GM18870 (cell line): Measurements from ENCODE around the gene G3BP2.
"Not testable (repeated sequence)": the region's sequence is repeated elsewhere in the genome, so short reads cannot be mapped to it uniquely, and the experiment has no call there.

Source experiments
- ATAC-seq: cut with Tn5 transposase; IDR thresholded peaks from one replicate; pipeline ENCODE4 v1.9.1; 2021; ENCODE audit warnings: moderate library complexity; ENCODE audit not compliant: unreplicated experiment

Gene G3BP2

GRCh38 chr4:75685546-75686189 lies 12.5 kb upstream of the G3BP2 start:
- no peak for ATAC-seq

DNA sequence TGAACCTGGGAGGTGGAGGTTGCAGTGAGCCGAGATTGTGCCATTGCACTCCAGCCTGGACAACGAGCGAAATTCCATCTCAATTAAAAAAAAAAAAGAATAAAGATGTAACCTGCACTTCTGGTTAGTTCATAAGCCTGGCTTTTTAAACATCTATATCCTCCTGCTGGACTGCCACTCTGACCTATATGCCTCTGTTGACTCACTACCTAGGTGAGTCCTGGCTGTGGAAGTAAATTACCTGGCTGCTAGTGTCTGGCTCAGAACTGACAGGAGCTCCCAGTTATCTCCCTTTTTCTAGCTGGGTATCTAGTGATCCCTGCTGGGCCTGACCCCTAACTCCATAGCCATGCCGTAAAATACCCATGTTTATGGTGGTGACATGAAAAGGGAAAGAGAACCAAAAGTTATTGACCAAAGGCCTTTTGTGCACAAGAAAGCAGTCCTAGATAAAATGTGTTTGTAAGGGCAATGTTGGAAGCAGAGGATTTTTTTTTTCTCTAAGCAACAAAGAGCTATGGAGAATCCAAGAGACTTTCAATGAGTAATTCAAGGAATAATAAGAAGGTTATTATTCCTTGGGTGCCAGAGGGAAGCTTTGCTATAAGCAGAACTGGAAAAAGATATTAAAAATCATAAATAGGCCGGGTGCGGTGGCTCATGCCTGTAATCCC lies 10.4 kb upstream of the G3BP2 start:
- no peak for ATAC-seq

DNA sequence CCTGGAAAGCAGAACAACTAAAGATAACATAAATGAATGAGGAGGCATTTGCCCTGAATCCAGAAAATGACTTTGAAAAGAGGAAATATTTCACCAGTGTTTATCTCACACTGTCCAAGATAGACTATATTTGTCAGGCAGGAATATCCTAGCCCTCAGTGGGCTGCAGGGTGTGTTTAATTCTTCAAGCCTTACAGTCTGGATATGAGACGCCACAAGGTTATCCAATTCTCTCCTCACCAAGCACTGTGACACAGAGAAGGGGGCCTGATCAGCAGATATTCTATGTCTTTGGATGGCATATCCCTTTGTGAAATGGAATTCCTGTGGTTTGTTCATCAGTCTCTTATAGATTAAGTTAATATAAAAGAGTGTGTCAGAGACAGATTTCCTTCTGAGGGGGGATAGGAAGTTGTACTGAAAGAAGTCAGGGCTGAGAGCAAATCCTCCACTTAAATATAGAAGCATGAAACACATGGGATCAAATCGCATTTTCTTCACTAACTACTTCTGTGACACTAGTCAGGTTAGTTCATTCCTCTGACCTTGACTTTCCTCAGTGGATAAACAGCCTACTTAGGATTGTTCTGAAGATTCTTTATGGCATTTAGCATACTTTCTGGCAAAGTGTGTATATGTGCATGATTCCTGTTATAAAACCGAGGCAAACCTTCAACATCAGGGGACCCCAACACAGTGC lies 6.8 kb upstream of the G3BP2 start:
- no peak for ATAC-seq

DNA sequence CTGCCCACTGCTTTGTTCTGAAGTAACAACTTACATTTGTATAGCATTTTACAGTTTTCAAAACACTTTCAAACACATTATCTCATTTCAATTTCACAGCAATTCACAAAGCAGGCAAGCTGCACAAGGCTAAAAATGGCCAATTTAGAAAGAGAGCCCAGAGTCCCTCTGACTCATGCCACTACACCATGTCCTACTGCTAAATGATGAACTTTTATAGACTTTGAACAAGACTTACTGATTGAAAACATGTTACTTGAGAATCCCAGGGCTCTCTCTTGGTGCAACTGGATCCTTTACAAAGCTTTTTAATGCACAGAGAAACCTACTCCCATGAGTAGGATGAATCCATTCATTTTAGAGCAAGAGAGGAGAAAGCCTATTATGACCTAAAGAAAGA lies 5.8 kb upstream of the G3BP2 start:
- no peak for ATAC-seq

DNA sequence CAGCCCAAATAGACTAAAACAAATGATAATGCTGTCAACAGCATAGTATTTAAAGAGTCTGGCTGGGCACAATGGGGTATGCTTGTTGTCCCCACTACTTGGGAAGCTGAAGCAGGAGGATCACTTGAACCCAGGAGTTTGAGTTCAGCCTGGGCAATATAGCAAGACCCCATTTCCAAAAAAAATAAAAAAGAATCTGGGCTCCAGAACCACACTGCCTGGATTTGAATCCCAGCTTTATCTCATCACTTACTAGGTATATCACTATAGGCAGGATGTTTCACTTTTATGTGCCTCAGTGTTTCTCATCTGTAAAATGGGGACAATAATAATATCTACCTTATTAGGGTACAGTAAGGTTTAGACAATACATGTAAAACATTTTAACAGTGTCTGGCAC lies 5.3 kb upstream of the G3BP2 start:
- no peak for ATAC-seq

GRCh38 chr4:75675004-75675531 lies 1.9 kb upstream of the G3BP2 start:
- no peak for ATAC-seq

- no peak for ATAC-seq
Observed at GRCh38 chr4:75673959-75674328, 733 bp upstream of the G3BP2 start.

DNA sequence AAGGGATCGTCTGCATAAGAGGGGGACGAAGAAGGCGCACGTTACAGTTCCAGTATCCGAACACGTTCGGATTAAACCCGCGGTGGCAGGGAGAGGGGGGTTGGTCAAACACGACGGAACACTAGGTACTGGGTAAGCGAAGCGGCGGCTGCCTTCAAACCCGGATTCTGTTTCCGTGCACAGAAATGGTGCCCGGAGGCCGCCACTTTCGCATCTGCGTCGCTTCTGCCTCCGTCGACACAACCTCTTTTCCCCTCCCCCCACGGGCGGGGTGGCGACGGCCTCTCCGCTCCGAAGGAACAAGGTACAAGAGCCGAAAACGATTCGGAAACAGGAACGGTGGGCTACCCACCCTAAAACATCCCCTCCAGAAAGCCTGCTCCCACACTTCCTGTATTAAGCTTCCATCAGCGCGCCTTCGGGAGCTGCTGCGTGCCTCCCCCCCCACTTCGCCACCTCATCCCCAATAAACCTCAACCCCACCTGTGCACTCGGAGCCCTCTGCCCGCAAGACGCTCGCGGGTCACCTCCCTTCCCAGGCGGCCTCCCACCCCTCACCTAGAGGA lies 667 bp downstream of the G3BP2 start:
- peak; percentile 21 for ATAC-seq

GRCh38 chr4:75671802-75672421 lies 1.3 kb downstream of the G3BP2 start:
- no peak for ATAC-seq

DNA sequence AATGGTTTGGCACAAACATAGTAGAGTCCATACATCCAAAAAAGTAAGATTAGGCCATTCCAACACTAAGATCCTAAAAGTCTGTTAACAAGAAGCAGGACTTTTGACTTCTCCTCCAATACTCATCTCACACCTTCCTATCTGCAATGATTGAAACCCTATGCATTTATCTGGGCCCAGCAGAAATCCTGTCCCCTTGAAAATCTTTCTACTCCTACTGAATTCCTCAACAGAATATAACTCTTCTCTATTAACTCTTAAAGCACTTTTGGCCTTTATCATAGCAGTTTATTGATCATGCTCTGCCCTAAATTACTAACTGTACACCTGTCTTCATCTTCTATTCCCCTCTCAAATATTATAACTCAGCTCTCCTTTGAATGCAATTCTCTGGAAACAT lies 4.6 kb downstream of the G3BP2 start:
- no peak for ATAC-seq

DNA sequence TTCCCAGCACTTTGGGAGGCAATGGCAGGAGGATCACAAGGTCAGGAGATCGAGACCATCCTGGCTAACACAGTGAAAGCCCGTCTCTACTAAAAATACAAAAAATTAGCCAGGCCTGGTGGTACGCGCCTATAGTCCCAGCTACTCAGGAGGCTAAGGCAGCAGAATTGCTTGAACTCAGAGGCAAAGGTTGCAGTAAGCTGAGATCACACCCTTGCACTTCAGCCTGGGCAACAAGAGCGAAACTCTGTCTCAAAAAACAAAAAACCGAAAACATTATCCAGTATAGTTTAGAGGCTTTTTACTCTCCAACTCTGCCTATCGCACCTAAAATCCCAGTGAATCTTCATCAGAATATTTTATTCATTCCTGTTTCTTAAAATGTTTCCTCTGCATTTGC lies 5.6 kb downstream of the G3BP2 start:
- not testable (repeated sequence) for ATAC-seq

- ATAC-seq: no peak
Observed at GRCh38 chr4:75666299-75666698, 6.9 kb downstream of the G3BP2 start.

DNA sequence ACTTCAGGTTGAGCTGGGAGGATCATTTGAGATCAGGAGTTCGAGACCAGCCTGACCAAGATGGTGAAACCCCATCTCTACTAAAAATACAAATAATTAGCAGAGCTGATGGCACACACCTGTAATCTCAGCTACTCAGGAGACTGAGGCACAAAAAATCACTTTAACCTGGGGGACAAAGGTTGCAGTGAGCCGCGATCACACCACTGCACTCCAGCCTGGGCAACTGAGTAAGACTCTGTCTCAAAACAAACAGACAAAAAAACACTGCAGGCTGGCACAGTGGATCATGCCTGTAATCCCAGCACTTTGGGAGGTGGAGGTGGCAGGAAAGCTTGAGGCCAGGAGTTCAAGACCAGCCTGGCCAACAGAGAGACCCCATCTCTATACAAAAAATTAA lies 8.6 kb downstream of the G3BP2 start:
- ATAC-seq: not testable (repeated sequence)

- ATAC-seq: no peak
Observed at GRCh38 chr4:75662626-75663025, 10.6 kb downstream of the G3BP2 start.

DNA sequence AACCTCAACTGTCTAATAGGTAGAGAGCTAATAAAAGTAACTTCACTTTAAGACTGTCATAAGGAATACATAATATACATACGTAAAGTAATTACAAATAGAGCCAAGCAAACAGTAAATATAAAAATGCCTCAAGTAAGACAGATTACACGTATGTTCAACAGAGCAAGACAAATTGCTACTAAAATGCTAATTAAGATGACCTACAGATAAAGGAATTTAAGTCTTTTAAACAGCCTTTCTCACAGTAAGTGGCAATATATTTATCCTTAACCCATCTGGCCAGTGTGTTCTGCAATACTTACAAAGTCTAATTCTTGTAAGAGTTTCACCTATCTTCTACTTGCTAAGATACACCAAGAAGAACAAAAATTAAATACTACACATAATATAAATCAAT lies 12.7 kb downstream of the G3BP2 start:
- no peak for ATAC-seq

DNA sequence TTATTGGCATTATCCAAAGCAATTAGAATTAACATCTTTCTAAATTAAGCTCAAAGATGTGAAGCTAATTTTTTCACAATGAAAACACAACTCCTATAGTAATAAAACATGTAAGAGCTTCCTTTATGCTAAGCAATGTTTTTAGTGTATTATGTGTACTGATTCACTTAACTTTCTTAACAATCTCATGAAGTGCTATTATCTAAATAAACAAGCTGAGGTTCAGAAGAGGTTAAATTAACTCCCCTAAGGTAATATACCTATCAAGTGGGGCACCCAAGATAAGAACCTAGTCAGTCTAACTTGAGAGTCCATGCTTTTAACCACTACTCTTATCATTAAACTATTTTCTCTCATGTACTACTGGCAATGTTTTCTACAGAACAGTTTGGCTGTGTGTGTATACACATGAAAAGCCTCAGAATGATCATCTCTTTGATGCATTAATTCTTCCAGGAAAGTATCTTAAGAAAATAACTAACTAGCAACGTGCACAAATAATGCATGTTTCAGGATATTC lies 13.6 kb downstream of the G3BP2 start:
- no peak for ATAC-seq

- no peak for ATAC-seq
Observed at GRCh38 chr4:75658876-75659275, 14.3 kb downstream of the G3BP2 start.

DNA sequence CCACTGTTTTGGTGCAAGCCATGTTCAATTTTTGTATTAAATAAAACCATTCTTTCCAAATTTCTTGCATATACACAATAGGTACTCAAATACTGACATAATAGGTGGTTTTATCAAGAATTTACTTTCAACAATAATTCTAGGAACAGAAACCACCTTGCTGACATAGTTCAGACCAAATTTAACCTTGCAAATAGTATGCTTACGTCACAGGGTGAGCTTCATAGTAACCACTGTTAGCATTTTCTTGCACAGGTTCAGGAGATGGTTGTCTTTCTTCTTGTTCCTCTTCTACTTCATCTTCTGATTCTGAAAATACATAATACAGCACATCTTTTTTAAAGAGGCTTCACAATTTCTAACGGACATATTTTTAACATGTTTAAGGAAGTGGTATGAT lies 17.6 kb downstream of the G3BP2 start:
- ATAC-seq: no peak

DNA sequence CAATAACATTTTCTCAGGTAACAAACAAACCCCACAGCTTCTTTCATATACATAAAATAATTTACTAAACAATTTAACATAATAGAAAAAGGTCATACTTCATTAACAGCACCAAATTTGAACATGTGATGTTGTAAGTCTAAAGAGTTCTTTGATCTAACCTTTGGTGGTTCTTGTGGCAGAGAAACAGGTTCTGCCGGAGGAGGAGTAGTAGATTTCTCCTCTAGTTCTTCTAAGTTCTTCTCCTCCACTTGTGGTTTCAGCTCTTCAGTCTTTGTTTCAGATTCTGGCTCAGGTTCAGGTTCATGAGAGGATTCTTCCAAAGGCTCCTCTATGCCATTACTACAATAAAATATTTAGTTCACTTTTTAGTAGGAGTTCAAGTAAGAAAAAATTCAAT lies 18.3 kb downstream of the G3BP2 start:
- ATAC-seq: no peak

DNA sequence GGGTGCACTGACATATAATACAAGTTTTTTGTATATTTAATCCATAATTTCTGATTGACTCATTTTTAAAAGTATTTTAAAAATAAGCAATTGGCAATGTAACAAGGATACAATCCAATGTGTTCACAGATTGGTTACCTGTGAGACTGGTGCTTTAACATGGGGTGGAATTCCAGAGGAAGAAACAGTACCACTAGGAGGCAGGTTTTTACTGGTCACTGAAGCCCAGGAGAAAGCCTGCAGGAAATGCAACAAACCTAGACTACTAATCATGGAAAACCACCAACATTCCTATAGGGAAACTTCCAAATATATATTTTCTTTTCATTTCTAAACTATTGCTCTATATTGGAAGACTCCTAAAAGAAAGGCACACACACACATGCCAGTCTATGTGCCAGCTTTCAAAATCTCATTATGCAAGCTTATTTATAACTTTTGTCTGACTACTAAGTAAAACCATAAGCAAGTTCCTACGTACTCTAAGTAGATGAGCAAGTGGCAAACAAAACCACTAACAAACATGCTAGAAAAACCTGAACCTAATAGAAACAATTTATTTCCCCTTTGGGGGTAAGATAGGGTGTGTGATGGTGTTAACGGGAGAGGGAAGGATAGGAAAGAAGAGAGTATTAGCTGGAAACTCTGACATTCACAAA lies 19.2 kb downstream of the G3BP2 start:
- ATAC-seq: no peak

- ATAC-seq: no peak
Observed at GRCh38 chr4:75644095-75644494, 29.1 kb downstream of the G3BP2 start.
